Activated CD8-positive, alpha-beta T cell treated with anti-CD3 and anti-CD28 coated beads for 36 hours (primary cell): ENCODE measurements around the gene CCDC102B. TPM values are rescaled to one million over a fixed set of nuclear protein-coding genes. Genes with fewer than 3 reads are reported as not detected.

Experiments used
- ATAC-seq: fragments of 200-7000 bp; cut with Tn5 transposase; one replicate; pipeline ENCODE4 v1.10.0; 2021; ENCODE audit warnings: mild to moderate bottlenecking, moderate library complexity
- CTCF ChIA-PET: fragments of 350-600 bp; sonication (Branson Sonifier 250); formaldehyde crosslinking; loops from one replicate; lab custom pipeline; 2021; ENCODE audit warnings: antibody characterized with exemption; lab: Charles Lee
- POLR2A ChIA-PET: fragments of 350-600 bp; sonication (Branson Sonifier 250); formaldehyde crosslinking; loops from one replicate; lab custom pipeline; 2021; ENCODE audit warnings: antibody characterized with exemption; lab: Charles Lee
- DNase-seq: peaks from one replicate; pipeline ENCODE4 v3.0.0-alpha.2; 2020
- H3K27ac Mint-ChIP-seq: one replicate; pipeline ENCODE4 v1.8.0; 2021; ENCODE audit warnings: mild to moderate bottlenecking, mixed read lengths
- H3K27me3 Mint-ChIP-seq: one replicate; pipeline ENCODE4 v1.8.0; 2021; ENCODE audit warnings: mixed read lengths
- H3K36me3 Mint-ChIP-seq: one replicate; pipeline ENCODE4 v1.8.0; 2021; ENCODE audit warnings: low read depth, mixed read lengths
- H3K4me1 Mint-ChIP-seq: one replicate; pipeline ENCODE4 v1.8.0; 2021; ENCODE audit warnings: low read depth, mixed read lengths
- H3K4me3 Mint-ChIP-seq: one replicate; pipeline ENCODE4 v1.8.0; 2021; ENCODE audit warnings: mild to moderate bottlenecking, moderate library complexity, mixed read lengths
- H3K9me3 Mint-ChIP-seq: one replicate; pipeline ENCODE4 v1.8.0; 2021; ENCODE audit warnings: mixed read lengths
- CTCF ChIP-seq: fragments of 200-600 bp; IDR thresholded peaks from one replicate; pipeline ENCODE4 v1.8.0; 2022; ENCODE audit warnings: antibody characterized with exemption, mild to moderate bottlenecking
- intact Hi-C: fragments of 100-400 bp; cut with micrococcal nuclease; formaldehyde crosslinking; loops from one replicate; pipeline ENCODE4 v1.10.0; 2022
- total RNA-seq, 2 experiments: library from RNA; stranded (reverse); gene quantifications; one replicate each; pipeline ENCODE4 v1.2.3, GENCODE V29; 2021

Gene CCDC102B
- total RNA-seq, 2 experiments from 2014 or later, result 0.95 to 2.1 TPM

GRCh38 chr18:68972176-68972575, 174.3 kb downstream of the CCDC102B start:
- H3K9me3 Mint-ChIP-seq, result no peaks in the 10 kb centered on the region
- H3K27ac Mint-ChIP-seq, result no peak overlapping the region
- POLR2A ChIA-PET, result no interaction called here
- intact Hi-C loops, result no loop called here
- DNase-seq (no peak), ATAC-seq (no peak)
- CTCF ChIA-PET, result no interaction called here
- no peak overlapping the region for H3K4me3 Mint-ChIP-seq
- no peaks in the 10 kb centered on the region for H3K27me3 Mint-ChIP-seq
- no peaks in the 10 kb centered on the region for H3K4me1 Mint-ChIP-seq
- TF ChIP-seq CTCF, result no peak
- H3K36me3 Mint-ChIP-seq, result no peaks in the 10 kb centered on the region

GRCh38 chr18:68979737-68980136, 181.9 kb downstream of the CCDC102B start:
- DNase-seq (no peak), ATAC-seq (no peak)
- H3K27me3 Mint-ChIP-seq, result no peaks in the 10 kb centered on the region
- no peak overlapping the region for H3K27ac Mint-ChIP-seq
- ChIA-PET CTCF (no interaction called here), POLR2A (no interaction called here)
- H3K36me3 Mint-ChIP-seq, result no peaks in the 10 kb centered on the region
- H3K4me1 Mint-ChIP-seq, result no peaks in the 10 kb centered on the region
- intact Hi-C loops, result no loop called here
- peaks cover 5% of the 10 kb centered on the region for H3K9me3 Mint-ChIP-seq
- H3K4me3 Mint-ChIP-seq, result no peak overlapping the region
- no peak for TF ChIP-seq CTCF

GRCh38 chr18:68983126-68983525, 185.2 kb downstream of the CCDC102B start:
- TF ChIP-seq CTCF, result no peak
- Mint-ChIP-seq H3K36me3 (no peaks in the 10 kb centered on the region), H3K9me3 (peaks cover 5% of the 10 kb centered on the region), H3K27ac (no peak overlapping the region), H3K4me1 (no peaks in the 10 kb centered on the region), H3K27me3 (peaks cover 2% of the 10 kb centered on the region), H3K4me3 (no peak overlapping the region)
- CTCF ChIA-PET, result no interaction called here
- intact Hi-C loops, result no loop called here
- POLR2A ChIA-PET, result no interaction called here
- DNase-seq (no peak), ATAC-seq (no peak)

GRCh38 chr18:68984342-68984741, 186.5 kb downstream of the CCDC102B start:
- no peak for TF ChIP-seq CTCF
- peaks cover 5% of the 10 kb centered on the region for H3K9me3 Mint-ChIP-seq
- POLR2A ChIA-PET, result no interaction called here
- H3K4me1 Mint-ChIP-seq, result no peaks in the 10 kb centered on the region
- CTCF ChIA-PET, result no interaction called here
- H3K4me3 Mint-ChIP-seq, result no peak overlapping the region
- ATAC-seq (no peak), DNase-seq (no peak)
- intact Hi-C loops, result no loop called here
- no peak overlapping the region for H3K27ac Mint-ChIP-seq
- no peaks in the 10 kb centered on the region for H3K36me3 Mint-ChIP-seq
- peaks cover 2% of the 10 kb centered on the region for H3K27me3 Mint-ChIP-seq

GRCh38 chr18:68985172-68985820, 187.4 kb downstream of the CCDC102B start:
- CTCF ChIA-PET, result no interaction called here
- no peak overlapping the region for H3K4me3 Mint-ChIP-seq
- no peak for TF ChIP-seq CTCF
- no peak overlapping the region for H3K27ac Mint-ChIP-seq
- peaks cover 2% of the 10 kb centered on the region for H3K27me3 Mint-ChIP-seq
- ATAC-seq (no peak), DNase-seq (no peak)
- no peaks in the 10 kb centered on the region for H3K4me1 Mint-ChIP-seq
- POLR2A ChIA-PET, result no interaction called here
- peaks cover 5% of the 10 kb centered on the region for H3K9me3 Mint-ChIP-seq
- H3K36me3 Mint-ChIP-seq, result no peaks in the 10 kb centered on the region
- intact Hi-C loops, result no loop called here
